ENCODE data around the gene FOXA1. TPM values are rescaled to one million over a fixed set of nuclear protein-coding genes. Genes with fewer than 3 reads are reported as not detected.

FOXA1 gene
- total and polyA plus RNA-seq, 2 of the 4 experiments (the other 2 are of a cell fraction) = 0.18 to 0.31 TPM

DNA sequence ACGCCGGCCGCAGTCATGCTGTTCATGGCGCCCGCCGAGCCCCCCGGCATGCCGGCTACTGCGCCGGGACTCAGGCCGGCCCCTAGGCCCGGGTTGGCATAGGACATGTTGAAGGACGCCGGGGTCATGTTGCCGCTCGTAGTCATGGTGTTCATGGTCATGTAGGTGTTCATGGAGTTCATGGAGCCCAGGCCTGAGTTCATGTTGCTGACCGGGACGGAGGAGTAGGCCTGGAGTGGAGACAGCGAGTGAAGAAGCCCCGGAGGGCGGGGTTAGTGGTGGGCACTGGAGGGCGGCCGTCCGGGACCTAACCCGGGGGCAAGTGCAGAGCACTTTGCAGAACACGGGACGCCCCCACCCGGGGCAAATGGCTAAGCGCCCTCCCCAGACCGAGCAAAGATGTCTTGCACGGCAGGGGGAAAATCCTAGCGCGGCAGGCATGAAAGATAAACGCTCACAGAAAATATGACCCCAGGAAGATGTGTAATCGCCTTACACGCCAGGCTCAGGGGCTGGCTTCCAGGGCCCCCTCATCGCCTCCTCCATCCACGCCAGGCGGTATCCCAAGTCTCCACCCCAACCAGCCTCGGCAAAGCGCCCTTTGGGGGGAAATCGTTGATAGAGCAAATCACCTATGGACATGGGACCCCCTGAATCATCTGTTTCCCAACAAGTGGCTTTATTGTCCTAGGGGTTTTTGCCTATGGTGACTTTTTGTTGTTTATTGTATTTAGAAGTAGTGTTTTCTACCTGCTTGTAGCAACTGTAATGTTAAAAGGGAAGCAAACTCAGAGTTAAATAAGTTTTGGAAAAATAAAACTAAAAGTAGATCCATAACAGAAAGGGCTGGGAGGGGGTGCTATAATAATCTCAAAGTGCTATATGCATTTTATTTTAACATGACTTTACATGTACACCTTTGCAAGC lies 2.3 kb downstream of the FOXA1 start:
- no peak for ATAC-seq (ENCODE audit: low read depth)
- in situ Hi-C loops (cut with MboI; ENCODE audit: low sequenced_read_pairs) = no loop called here

More for the DNA sequence above, 2.3 kb downstream of the FOXA1 start:
- 0 out of 2 replicates have a peak, but pooled peaks cover 3% of the 10 kb centered on the region for H3K9me1 ChIP-seq (ENCODE audit: insufficient read depth, low read length)
- no peak overlapping the region for H4K5ac ChIP-seq (ENCODE audit: low read depth, low read length)
- no peak overlapping the region for H3K9ac ChIP-seq (ENCODE audit: low read depth, low read length)
- H3K4ac ChIP-seq (ENCODE audit: low read depth, low read length) = no peak overlapping the region
- peaks cover 3% of the 10 kb centered on the region; the same call in 1 of the 2 replicates for H3K4me1 ChIP-seq (ENCODE audit: control insufficient read depth, insufficient read depth, low read length)
- intact Hi-C loops (cut with micrococcal nuclease) (no loop called here), dilution Hi-C loops (cut with HindIII; ENCODE audit: low sequenced_read_pairs, unreplicated experiment) (no loop called here)
- ChIA-PET POLR2A (ENCODE audit: unreplicated experiment) (no interaction called here), CTCF (interaction anchor here (0.7 to 1.0 kb wide), 3 partner anchors 346 to 484 kb away, joined by 3 to 5 read pairs (median 4); no protein-coding TSS in a partner anchor)
- TF ChIP-seq CTCF (conservative IDR thresholded peaks at IDR 0.05; ENCODE audit: low read depth, low read length) (no peak), CHD1 (IDR thresholded peaks at IDR 0.05; ENCODE audit: low read depth, low read length) (no peak), MAZ (IDR thresholded peaks at IDR 0.05; ENCODE audit: borderline replicate concordance, low read depth, low read length) (no peak), MXI1 (IDR thresholded peaks at IDR 0.05; ENCODE audit: borderline replicate concordance, low read depth, low read length) (no peak), RFX5 (IDR thresholded peaks at IDR 0.05; ENCODE audit: low read depth, low read length) (no peak), BHLHE40 (IDR thresholded peaks at IDR 0.05; ENCODE audit: low read depth, low read length) (no peak), SMC3 (IDR thresholded peaks at IDR 0.05; ENCODE audit: low read depth, low read length) (no peak), RAD21 (IDR thresholded peaks at IDR 0.05; ENCODE audit: low read length) (no peak)
- DNase-seq = no peak
- BruUV-seq (replicated peaks) = no TSS peak
- no peak overlapping the region for H2BK20ac ChIP-seq (ENCODE audit: low read depth, low read length)
- no peak overlapping the region for H4K8ac ChIP-seq (ENCODE audit: low read depth in 2 of 2, low read length in 2 of 2)
- no peak overlapping the region for H3K27ac ChIP-seq (ENCODE audit: insufficient read depth, low read length)
- H3K79me1 ChIP-seq (ENCODE audit: low read depth in 1 of 2, low read length in 2 of 2) = no peaks in the 10 kb centered on the region
- H2AFZ ChIP-seq (replicated peaks; ENCODE audit: low read length, poor library complexity) = no peak overlapping the region
- no peak overlapping the region for H3K18ac ChIP-seq (ENCODE audit: low read depth, low read length)
- H3K14ac ChIP-seq (replicated peaks; ENCODE audit: low read depth, low read length) = no peak overlapping the region
- H3K9me3 ChIP-seq (ENCODE audit: control insufficient read depth, insufficient read depth, low read length) = peaks cover 20% of the 10 kb centered on the region
- H3K23ac ChIP-seq (ENCODE audit: low read depth, low read length) = no peak overlapping the region
- H2BK15ac ChIP-seq (ENCODE audit: low read depth, low read length) = no peak overlapping the region
- H4K91ac ChIP-seq (ENCODE audit: insufficient read depth, low read depth, low read length) = no peak overlapping the region
- no peak overlapping the region for H3K4me2 ChIP-seq (ENCODE audit: low read depth, low read length)
- no peak overlapping the region for H2BK120ac ChIP-seq (ENCODE audit: low read depth, low read length)
- no peak overlapping the region for H3K4me3 ChIP-seq (ENCODE audit: insufficient read depth, low read depth, low read length)
- no peak overlapping the region for H2AK5ac ChIP-seq (ENCODE audit: low read depth, low read length)
- no peak overlapping the region for H3K56ac ChIP-seq (ENCODE audit: extremely low read depth, insufficient read depth, low read length)
- no peak overlapping the region for H2BK5ac ChIP-seq (ENCODE audit: low read depth, low read length, poor library complexity, severe bottlenecking)
- H3K27me3 ChIP-seq (ENCODE audit: control insufficient read depth, insufficient read depth, low read length) = peaks cover 76% of the 10 kb centered on the region
- WGBS, 2 experiments (ENCODE audit: extremely low coverage in 2 of 2, insufficient read length in 1 of 2) = no CpG with 5 or more reads among the region's 42 CpGs
- no peaks in the 10 kb centered on the region; the same call in 1 of the 2 replicates for H4K20me1 ChIP-seq (ENCODE audit: insufficient read depth, low read length)
- H2AK9ac ChIP-seq (replicated peaks; ENCODE audit: low read depth, low read length, poor library complexity) = no peak overlapping the region
- no peaks in the 10 kb centered on the region for H3K36me3 ChIP-seq (ENCODE audit: control insufficient read depth, insufficient read depth, low read length)
